Urinary bladder (tissue), 4 donors: ENCODE measurements around the gene MKLN1. TPM values are rescaled to one million over a fixed set of nuclear protein-coding genes. Genes with fewer than 3 reads are reported as not detected.
A peak's percentile ranks its signal among the peaks of the same experiment; 100 is the strongest.

Experiments used
- DNase-seq: peaks from one replicate; pipeline ENCODE4 v3.0.0-alpha.2; 2015; ENCODE audit errors: extremely low spot score
- H3K27ac ChIP-seq: one replicate; pipeline ENCODE4 v1.5.1; 2013; ENCODE audit warnings: low read depth, mild to moderate bottlenecking, moderate library complexity
- H3K36me3 ChIP-seq: one replicate; pipeline ENCODE4 v1.6.1; 2013; ENCODE audit warnings: mild to moderate bottlenecking, moderate library complexity; ENCODE audit not compliant: insufficient read depth
- H3K4me1 ChIP-seq: one replicate; pipeline ENCODE4 v1.6.1; 2013; ENCODE audit warnings: mild to moderate bottlenecking, moderate library complexity; ENCODE audit not compliant: insufficient read depth
- H3K4me3 ChIP-seq: one replicate; pipeline ENCODE4 v1.5.1; 2013; ENCODE audit warnings: low read depth, low read length
- WGBS: extraction: QIAGEN DNeasy Blood & Tissue Kit; methylation state at CpG from one replicate; pipeline ENCODE4 v1.1.7; 2013; 5-methylcytosine and 5-hydroxymethylcytosine counted together
- polyA plus RNA-seq: library from polyadenylated mRNA; stranded (reverse); fragments of 200-250 nt; gene quantifications from one replicate; pipeline ENCODE4 v1.2.3, GENCODE V29; 2013
- total RNA-seq: library from RNA; depleted of rRNA; stranded (reverse); fragments of >200 nt; gene quantifications from one replicate; pipeline ENCODE4 v1.2.3, GENCODE V29; 2014
- donor health status: healthy with polysubstance abuse.
- donor health status: healthy.

MKLN1 gene
- total and polyA plus RNA-seq, 2 donors, result 14.8 to 133 TPM

DNA sequence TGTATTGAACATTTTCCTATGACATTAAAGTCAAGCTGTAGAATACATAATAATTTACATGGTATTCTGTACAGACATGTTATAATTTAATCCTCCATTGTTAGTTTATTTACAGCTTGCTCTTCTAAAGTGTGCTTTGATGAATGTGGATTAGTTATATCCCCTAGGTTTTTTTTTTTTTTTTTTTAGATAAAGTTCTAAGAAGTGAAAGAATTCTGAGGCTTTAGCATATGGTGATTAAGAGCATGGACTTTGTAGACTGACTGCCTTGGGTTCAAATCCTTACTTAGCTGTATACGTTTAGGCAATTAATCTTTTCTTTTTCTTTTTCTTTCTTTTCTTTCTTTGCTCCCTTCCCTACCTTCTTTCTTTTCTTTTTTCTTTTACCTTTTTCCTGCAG is 44.9 kb downstream of the MKLN1 start:
- no peak for DNase-seq
- 79% methylated on average over 1 of the region's 1 CpG for WGBS
- Histone ChIP-seq H3K4me1 (no peaks in the 10 kb centered on the region), H3K27ac (no peak overlapping the region), H3K4me3 (no peak overlapping the region), H3K36me3 (no peaks in the 10 kb centered on the region)

- H3K4me1 ChIP-seq, result no peaks in the 10 kb centered on the region
- no peak overlapping the region for H3K27ac ChIP-seq
- H3K36me3 ChIP-seq, result peaks cover 2% of the 10 kb centered on the region
- 90% methylated on average over 1 of the region's 1 CpG for WGBS
- H3K4me3 ChIP-seq, result no peak overlapping the region
- no peak for DNase-seq
These were observed 47.1 kb downstream of the MKLN1 start for GRCh38 chr7:131374821-131375220.

DNA sequence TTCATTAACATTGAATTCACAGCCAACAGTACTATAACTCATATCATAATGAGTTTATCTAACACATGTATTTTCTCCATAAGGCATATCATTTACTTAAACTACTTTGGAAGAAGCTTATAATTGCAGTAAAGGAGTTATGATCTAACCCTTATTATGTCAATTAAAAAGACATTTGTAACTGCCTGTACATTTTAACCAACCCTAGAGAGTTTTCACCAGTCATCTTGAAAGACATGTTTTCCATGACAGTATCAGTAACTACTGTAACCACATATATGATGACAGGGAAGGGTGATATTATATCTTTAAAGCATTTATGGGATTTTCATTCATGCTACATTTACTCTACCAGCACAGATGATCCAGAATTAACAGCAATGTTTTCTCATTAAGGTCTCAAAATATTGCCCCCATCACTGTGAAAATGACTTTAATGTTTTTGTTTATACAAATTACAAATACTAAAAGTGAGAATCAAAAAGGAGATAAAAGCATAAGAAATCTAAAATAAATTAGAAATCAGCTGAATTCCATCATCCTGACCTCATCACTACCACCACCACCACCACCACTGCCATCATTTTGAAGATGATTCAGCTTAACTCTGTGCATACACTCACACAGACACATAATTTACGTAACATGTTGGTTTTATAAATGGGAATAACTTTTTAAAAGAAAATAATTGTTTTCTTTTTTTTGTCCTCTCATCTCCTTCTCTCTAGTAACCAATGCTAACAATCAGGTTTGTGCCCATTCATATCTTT is 53.6 kb downstream of the MKLN1 start:
- DNase-seq, result no peak
- Histone ChIP-seq H3K36me3 (peaks cover 2% of the 10 kb centered on the region), H3K4me1 (no peaks in the 10 kb centered on the region), H3K4me3 (no peak overlapping the region), H3K27ac (no peak overlapping the region)
- WGBS, result 98% methylated on average over 1 of the region's 1 CpG

DNA sequence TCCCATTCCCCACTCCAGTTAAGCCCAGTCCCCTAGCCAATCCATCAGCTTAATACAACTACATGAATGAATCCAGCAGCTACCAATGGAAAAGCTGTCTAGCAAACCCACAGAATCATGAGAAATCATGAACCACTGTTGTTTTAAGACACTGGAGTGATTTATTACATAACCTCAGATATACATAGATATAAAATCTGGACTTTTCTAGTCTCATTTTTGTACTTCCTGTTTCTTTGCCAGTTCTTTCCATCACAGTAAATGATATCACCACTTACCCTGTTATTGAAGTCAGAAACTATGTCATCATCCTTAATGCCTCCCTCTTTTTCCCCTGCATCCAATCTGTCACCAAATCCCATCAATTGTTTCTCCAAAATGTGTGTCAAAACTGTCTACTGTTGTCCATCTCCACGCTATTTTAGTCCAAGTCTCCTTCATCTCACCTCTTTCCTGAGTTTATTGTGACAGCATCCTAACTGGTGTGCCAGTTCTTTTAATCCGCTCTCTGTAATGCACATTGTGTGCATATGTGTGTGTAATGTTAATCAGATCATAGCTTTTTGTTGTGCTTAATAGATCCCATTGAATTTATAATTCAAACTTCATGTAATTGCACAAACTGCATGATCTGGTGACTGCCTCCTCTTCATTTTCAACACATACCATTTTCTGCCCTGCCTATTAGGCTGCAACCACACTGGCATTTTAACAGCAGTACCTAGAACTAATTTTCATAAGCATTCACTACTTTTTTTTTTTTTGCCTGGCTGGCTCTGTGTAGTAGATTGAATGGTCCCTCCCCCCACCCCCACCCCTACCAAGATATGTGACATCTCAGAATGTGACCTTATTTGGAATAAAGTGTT is 56.0 kb downstream of the MKLN1 start:
- Histone ChIP-seq H3K27ac (peak overlapping the region; percentile 38), H3K4me1 (no peaks in the 10 kb centered on the region), H3K36me3 (peaks cover 2% of the 10 kb centered on the region), H3K4me3 (no peak overlapping the region)
- DNase-seq, result no peak
- WGBS, result 97% methylated on average over 2 of the region's 2 CpGs

DNA sequence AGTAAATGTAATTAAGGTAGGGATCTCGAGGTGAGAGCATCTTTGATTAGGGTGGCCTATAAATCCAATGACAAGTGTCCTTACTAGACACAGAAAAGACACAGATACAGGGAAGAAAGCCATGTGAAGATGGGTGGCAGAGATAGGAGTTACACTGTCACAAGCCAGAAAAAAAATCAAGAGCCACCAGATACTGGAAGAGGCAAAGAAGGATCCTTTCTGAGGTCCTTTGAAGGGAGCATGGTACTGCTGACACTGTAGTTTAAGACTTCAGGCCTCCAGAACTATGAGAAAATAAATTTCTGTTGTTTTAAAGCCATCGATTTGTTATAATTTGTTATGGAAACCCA is 56.6 kb downstream of the MKLN1 start:
- 84% methylated on average over 2 of the region's 2 CpGs for WGBS
- Histone ChIP-seq H3K27ac (no peak overlapping the region), H3K36me3 (no peaks in the 10 kb centered on the region), H3K4me1 (no peaks in the 10 kb centered on the region), H3K4me3 (no peak overlapping the region)
- DNase-seq, result no peak

- Histone ChIP-seq H3K27ac (no peak overlapping the region), H3K4me1 (no peaks in the 10 kb centered on the region), H3K36me3 (no peaks in the 10 kb centered on the region), H3K4me3 (no peak overlapping the region)
- WGBS, result 73% methylated on average over 8 of the region's 8 CpGs
- no peak for DNase-seq
These were observed 57.4 kb downstream of the MKLN1 start for GRCh38 chr7:131385039-131385605.

GRCh38 chr7:131388126-131388525 is 60.5 kb downstream of the MKLN1 start:
- Histone ChIP-seq H3K27ac (no peak overlapping the region), H3K4me3 (no peak overlapping the region), H3K4me1 (no peaks in the 10 kb centered on the region), H3K36me3 (no peaks in the 10 kb centered on the region)
- DNase-seq, result no peak
- WGBS, result 97% methylated on average over 1 of the region's 1 CpG

- no peak for DNase-seq
- Histone ChIP-seq H3K4me1 (no peaks in the 10 kb centered on the region), H3K27ac (no peak overlapping the region), H3K36me3 (no peaks in the 10 kb centered on the region), H3K4me3 (no peak overlapping the region)
- WGBS, result 93% methylated on average over 1 of the region's 1 CpG
These were observed 62.6 kb downstream of the MKLN1 start for GRCh38 chr7:131390275-131390674.

GRCh38 chr7:131391145-131391544 is 63.5 kb downstream of the MKLN1 start:
- Histone ChIP-seq H3K27ac (no peak overlapping the region), H3K4me3 (no peak overlapping the region), H3K4me1 (no peaks in the 10 kb centered on the region), H3K36me3 (no peaks in the 10 kb centered on the region)
- DNase-seq, result no peak
- WGBS, result 93% methylated on average over 2 of the region's 2 CpGs

DNA sequence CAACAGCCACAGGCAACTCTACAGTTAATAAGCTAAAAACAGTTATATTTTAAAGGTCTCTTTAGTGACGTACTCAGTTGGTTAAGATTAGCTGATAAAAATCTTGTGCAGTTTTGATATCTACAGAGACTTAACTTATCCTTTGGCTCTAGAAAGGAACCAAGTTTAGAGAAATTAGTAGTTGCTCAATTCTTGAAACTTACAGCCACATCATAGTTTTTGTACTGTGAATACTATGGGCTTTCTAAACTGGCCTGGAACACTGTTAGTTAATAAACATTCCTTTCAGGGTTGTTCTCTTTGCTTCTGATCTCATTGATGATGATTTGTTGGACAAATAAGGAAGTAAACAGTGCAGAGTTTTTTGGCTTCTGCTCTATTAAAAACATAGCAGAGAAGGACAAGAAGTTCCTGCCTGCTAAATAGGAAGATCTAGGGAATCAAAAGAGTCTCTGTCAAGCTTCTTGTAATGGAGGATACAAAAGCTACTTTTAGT is 73.1 kb downstream of the MKLN1 start:
- Histone ChIP-seq H3K4me3 (no peak overlapping the region), H3K27ac (peak overlapping the region; percentile 38), H3K4me1 (no peaks in the 10 kb centered on the region), H3K36me3 (peaks cover 3% of the 10 kb centered on the region)
- 19% methylated on average over 1 of the region's 1 CpG for WGBS
- peak; percentile 33 for DNase-seq

GRCh38 chr7:131401194-131401593 is 73.5 kb downstream of the MKLN1 start:
- no peak for DNase-seq
- no peaks in the 10 kb centered on the region for H3K4me1 ChIP-seq
- peaks cover 3% of the 10 kb centered on the region for H3K36me3 ChIP-seq
- peak overlapping the region; percentile 38 for H3K27ac ChIP-seq
- no peak overlapping the region for H3K4me3 ChIP-seq

GRCh38 chr7:131403322-131403721 is 75.6 kb downstream of the MKLN1 start:
- H3K27ac ChIP-seq, result no peak overlapping the region
- WGBS, result 96% methylated on average over 2 of the region's 2 CpGs
- DNase-seq, result no peak
- H3K36me3 ChIP-seq, result peaks cover 3% of the 10 kb centered on the region
- H3K4me1 ChIP-seq, result no peaks in the 10 kb centered on the region
- H3K4me3 ChIP-seq, result no peak overlapping the region

DNA sequence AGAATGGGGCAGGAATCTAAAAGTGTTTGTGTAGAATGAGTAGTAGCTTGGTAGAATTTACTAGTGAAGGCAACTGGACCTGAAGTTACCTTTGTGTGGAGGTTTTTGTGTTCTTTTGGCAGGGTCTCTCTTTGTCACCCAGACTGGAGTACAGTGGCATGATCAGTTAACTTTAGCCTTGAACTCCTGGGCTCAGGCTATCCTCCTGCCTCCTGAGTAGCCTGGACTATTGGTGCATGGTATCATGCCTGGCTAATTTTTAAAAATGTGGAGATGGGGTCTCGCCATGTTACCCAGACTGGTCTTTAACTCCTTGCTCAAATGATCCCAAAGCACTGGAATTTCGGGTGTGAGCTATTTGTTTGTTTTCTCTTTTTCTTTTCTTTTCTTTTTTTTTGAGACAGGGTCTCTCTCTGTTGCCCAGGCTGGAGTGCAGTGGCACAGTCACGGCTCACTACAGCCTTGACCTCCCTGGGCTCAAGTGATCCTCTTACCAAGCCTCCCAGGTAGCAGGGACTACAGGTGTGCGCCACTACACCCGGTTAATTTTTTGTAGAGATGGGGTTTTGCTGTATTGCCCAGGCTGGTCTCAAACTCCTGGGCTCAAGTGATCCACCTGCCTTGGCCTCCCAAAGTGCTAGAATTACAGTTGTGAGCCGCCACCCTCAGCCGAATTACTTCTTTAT is 76.7 kb downstream of the MKLN1 start:
- peaks cover 1% of the 10 kb centered on the region for H3K4me1 ChIP-seq
- DNase-seq, result no peak
- no peak overlapping the region for H3K4me3 ChIP-seq
- H3K27ac ChIP-seq, result no peak overlapping the region
- peaks cover 3% of the 10 kb centered on the region for H3K36me3 ChIP-seq
- WGBS, result 99% methylated on average over 7 of the region's 7 CpGs
